GM19240 (cell line): ENCODE results near the gene PPP1R14C.

ENCODE experiments used
- DNase-seq: peaks from one replicate; pipeline ENCODE4 v3.0.0; 2011; ENCODE audit warnings: low spot score; ENCODE audit not compliant: insufficient read length

Gene PPP1R14C

DNA sequence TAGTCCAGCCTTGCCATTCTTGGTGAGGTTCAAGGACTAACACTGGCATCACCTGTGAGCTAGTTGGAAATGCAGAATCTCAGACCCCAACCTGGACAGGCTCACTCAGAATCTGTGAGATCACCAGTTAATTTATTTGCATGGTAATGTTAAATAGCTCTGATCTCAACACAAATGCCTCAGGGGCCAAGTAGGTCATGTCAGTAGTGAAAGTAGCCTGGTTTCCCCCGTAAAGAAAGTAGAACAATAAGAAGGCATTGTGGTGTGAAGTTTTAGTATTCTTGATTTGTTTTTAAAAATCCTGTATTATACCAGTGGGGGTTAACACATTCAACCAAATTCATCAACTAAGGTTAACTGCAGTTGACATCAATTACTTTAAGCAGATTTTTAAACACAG, 105.5 kb downstream of the PPP1R14C start:
- DNase-seq = no peak

DNA sequence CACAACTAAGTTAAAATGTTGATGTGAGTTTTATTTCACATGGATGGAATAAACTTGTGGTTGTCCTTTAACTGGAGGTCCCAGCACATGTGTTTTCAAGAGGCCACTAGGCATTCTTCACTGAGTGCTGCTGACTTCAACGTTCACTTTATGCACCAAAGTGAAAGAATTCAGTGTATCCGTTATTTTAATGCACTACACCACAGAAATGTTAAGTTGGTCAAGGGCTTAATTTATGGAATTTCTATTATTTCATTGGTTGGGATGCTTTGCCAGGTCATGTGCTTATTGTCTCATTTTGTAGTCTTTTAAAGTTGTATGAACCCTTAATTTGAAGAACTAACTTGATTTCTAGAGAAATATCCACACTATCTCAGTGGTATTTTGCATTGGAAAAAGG, 106.4 kb downstream of the PPP1R14C start:
- no peak for DNase-seq

DNA sequence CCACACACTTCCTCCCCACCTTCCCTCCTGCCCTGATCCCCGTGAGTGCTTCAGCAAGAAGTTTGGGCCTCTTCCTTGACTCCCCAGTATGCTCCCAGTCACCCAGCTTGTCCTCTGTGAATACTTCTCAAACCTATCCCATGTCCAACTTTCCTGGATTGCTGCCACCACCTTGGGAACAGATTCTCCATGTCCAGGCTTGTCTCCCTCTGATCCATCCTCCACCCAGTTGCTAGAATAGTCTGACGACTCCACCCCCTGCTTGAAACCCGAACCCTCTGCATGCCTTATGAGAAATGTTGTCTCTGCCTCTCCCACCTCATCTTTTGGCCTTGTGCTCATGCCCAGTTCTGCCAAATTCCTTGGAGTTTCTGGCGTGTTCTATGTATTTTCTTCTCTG, 108.0 kb downstream of the PPP1R14C start:
- DNase-seq = no peak

DNA sequence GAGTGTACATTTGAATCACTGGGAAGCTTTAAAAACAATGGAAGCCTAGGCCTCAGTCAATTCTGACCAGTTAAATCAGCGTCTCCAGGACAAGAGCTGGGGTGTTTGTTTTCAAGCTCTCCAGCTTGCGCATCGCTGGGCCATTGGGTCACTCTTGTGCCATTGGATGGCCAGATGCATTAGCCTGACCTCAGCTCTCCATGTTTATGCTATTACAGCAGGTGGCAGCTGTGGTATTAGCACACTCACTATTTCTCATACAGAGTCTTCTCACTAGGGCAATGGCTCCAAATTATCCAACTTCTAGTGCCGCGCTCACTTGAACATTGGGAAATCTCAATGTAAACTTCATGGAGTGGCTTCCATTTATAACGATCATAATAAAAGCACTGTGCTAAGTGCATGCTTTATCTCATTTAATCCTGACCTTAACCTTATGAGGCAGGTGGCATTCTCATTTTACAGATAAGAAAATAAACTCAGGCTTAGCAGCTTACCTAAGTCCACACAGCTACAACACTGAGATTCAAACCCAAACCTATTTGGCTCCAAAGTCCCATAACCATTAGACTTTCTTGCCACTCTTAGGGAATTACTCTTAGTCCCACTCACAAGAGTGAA, 108.8 kb downstream of the PPP1R14C start:
- no peak for DNase-seq

DNA sequence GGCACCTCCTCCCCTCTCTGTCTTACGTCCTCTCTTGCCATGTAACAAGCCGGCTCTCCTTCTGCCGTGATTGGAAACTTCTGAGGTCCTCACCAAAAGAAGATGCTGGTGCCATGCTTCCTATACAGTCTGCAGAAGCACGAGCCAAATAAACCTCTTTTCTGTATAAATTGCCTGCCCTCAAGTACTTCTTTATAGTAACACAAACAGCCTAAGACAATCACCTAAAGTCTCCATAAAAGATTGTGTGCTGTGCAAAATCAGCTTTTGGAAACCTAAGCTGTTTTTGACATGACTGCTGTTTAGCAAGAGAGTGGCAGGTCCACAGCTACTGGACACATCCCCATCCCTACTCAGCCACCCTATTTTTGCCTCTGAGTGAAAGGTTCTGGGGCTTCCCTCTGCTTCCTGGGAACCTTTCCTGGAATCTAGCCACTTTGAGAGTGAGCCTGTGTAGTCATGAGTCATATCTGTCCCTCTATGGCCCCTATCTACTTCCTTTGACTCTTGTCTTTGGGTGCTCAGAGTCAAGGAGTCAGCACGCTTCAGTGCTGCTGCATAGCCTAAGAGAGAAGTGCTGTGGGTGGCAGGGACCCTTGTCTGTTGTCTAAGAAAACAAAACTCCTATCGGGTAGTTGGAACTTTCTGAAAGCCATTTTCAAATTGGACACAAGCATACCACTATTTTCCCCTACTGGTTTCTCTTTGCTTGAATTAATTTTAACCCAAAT, 110.0 kb downstream of the PPP1R14C start:
- DNase-seq = no peak

DNA sequence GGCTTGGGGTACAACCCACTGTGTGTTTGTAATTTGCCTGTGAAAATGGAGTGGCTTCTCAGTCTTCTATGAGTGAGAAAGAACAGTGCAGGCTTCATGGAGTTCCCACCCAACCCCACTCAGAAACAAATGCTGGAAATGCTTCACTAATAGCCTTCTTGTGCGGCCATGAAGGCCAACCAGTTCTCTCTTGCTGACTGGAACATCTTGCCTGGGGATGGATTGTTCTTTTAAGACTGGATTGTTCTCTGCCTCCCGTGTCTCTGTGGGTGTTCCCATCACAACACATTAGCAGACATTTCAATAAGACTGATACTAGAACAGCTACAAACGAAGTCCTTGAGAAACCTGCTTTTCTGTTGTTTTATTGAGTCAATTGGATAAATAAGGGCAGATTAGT, 110.6 kb downstream of the PPP1R14C start:
- no peak for DNase-seq

DNA sequence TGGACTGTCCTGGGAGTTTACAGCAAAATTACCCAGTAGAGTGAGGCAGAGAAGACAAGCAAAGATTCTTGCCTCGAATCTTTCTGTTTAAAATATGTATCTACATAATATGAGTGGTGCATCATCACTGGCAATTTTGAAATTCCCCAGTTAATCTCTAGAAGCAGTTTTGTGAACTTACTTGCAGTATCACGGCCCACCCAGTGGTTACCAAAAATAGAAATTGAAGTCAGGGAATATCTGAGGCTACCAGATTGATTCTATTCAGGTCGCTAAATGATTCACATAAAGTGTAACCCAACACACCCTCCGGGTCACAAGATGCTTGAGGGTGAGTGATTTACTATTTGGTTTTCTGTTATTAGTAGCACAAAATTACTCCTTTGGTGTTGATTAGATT, 111.9 kb downstream of the PPP1R14C start:
- no peak for DNase-seq

DNA sequence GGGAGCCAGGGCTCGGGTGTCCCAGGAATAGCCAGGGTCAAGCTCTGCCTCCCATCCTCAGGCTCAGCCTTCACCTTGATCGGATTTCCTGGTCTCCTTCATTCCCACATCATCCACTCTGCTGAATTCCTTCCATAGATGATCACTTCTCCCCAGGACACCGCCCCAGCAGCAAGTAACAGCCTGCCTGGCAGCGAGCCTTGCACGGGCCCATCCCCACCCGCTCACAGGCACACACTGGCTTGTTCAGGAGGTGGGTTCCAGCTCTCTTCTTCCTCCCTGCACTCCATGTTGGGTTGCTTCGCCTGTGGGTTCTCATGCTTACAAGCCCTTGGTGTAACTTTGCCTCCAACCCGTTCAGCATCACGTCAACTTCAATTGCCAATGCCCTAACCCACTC, 113.0 kb downstream of the PPP1R14C start:
- DNase-seq = no peak

DNA sequence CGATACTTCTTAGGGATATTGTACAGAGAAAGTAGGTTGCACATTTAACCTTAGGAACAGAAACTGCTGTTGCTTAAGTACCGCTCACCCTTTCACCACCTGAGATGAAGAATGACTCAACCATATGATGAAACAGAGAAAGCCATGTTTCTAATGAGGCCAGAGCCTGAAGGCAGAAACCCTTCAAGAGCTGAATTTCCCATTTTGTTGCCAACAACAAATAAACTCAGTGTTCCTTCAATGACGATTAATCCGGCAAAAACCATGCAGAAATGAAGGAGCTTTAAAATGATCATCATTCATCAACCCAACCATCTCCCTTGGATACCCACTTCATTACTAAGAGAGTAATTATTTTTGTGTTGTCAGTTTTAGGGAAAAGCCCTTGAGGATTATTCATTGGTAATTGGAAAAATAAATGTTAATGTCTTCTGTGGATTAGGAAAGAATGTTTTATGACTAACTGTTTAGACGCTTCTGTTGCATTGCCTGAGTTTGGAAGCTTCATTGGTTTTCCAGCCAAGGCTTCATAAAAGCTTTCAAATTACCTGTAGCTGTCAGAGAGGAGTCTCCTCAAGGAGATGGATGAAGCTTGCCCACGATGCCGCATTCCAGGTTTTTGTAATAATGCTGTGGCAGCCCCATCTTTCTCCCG, 113.9 kb downstream of the PPP1R14C start:
- no peak for DNase-seq

DNA sequence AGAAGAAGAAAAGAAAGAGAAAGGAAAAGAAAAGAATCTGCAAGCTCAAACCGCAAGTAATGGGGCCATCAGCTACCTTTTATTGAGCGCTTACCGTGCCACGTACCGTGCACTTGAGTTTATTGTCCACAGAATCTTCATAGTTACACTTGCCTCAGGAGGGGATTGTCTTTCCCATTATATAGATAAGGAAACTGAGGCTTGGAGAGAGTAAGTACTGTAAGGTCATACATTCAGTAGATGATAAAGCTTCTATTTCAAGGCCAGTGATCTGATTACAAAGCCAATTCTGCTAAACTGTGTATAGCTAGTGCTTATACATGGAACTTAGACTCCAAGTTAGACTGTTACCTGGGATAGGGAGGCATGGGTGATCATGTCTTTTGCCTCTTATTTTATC, 115.5 kb downstream of the PPP1R14C start:
- no peak for DNase-seq

DNA sequence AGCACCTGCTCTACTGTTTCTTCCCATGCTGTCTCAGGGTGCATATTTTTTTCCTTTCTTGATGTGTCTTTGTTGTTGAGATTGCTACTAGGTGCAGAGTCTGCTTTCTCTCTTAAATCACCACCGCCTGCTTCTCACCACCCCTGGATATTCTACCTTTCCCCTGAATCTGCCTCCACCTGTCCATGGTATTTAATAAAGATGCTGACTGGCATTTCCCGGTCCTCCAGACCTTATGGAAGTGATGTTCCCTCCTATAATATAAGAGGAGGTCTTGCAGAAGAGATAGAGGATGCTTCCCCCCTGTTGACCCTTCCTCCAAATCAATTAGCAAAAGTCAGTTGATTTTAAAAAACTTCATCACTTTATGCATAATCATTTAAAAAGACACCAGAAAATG, 118.1 kb downstream of the PPP1R14C start:
- DNase-seq = no peak

DNA sequence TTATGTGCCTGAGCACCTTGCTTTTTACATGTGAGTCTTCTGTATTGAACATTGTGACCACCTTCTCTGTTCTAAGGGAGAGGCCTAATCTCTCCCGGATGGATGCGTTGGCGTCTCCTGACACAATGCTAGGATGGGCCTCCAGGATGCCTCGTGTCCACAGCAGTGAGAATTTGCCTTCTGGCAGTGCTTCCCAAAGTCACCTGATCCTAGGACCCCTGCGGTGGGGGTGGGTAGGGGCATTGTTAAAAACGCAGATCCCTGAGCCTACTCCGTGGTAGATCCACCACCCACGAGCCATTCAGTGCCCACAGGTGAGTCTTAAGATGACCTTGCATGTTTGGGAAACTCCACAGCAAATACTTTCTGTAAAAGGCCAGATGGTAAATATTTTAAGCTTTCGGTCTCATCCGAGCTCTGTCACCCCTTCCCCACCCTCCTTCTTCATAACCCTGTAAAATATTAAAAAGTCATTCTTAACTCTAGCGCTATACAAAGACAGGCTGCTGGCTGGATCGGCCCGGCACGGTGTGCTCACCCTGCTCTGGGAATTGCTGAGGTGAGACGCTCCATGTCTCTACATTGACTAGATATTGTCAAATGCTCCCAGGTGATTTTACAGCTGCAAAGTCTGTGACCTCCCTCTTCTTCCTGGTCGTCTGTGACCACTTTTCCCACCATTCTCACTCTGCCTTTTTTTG, 119.3 kb downstream of the PPP1R14C start:
- DNase-seq = no peak

DNA sequence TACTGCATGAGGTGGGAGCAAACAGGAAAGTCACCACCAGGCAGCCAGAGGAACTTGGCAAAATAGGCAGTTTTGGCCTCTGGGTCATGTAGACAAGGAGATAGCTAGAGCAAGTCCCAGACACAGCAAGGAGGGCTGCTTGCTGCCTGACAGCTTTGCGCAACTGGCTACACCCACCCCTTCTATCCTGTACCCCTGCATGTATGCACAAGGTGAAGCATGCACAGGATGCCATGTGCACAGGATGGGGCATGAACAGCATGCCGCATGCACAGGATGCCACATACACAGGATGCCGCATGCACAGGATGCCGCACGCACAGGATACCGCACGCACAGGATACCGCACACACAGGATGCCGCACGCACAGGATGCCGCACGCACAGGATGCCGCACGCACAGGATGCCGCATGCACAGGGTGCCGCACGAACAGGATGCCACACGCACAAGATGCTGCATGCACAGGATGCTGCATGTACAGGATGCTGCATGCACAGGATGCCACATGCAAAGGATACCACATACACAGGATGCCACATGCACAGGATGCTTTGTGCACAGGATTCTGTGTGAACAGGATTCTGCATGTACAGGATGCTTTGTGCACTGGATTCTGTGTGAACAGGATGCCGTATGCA, 121.0 kb downstream of the PPP1R14C start:
- DNase-seq = no peak

DNA sequence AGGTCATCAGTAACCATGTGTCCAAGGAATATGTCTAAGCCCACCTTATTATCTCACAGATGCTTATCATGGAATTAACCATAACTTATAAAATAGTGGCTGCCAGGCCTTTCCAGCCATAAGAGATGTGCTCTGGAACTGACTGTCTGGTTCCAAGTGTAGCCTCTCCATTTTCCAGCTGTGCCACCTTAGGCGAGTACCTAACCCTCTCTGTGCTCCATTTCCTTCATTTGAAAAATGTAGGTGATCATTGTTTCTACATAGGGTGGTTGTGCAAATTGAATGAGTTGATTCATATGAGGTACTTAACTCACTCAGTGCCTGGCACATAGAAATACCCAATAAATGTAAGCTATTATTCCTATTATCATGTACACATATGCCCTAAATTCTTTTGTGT, 123.5 kb downstream of the PPP1R14C start:
- no peak for DNase-seq

DNA sequence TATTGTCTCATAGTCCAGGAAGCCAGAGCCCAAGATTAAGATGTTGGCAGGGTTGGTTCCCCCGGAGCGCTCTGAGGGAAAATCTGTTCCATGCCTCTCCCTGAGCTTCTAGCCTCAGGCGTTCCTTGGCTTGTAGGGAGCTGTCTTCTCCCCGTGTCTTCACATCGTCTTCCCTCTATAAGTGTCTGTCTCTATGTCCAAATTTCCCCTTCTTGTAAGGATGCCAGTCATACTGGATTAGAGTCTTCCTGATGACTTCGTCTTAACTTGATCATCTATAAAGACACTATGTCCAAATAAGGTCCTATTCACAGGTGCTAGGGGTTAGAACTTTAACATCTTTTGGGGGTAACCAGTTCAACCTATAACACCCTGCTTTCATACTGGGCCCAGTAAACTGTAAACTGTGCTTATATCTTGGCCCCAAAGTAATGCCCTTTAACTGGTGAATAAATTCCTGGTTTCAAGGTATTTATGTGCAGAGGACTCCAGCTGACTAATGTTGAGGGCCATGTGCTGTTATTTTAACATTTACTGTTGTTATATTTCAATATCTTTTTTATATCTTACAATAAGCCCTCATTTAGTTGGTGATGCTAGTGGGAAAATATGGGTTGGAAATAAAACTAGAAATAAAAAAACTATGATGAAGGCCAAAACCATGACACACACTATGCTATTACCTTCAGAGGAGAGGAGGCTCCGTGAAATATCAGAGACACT, 124.3 kb downstream of the PPP1R14C start:
- DNase-seq = no peak

DNA sequence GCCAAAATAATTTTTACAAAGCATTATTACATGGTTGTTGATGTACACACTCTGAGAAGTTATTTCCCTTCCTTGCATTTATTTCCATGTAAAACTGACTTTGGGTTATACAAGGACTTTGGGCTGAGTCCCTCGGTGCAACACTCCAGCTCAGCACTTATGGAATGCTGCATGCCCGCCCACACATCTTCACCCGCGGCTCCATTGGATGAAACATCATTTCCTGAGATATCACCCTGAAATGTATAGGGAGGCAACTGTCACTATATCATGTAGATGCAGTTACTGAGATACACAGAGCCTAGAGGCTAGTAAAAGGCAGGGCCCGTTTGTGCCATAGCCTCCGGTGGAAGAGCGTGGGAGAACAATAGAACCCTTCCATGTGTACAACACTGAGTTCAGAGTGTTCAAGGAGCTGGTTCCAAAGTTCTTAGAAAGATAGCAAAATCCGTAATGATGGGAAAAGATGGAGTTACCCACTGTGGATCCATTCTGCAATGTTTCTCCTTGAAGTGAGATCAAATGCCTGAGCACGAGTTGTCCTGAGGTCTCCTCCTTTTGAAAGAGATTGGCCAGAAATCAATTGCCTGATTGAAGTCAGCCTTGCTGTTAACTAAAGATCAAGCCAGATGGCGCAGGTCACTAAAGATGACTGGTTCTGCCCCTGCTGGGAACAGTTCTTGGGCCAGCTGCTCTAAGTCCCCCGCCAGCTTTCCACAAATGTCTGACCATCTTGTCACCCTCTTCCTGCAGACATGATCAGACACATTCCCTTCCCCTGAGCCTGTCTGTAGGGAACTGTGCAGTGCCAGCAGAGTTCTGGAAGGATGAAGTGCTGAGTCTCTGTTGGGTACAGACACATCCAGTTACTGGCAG, 125.1 kb downstream of the PPP1R14C start:
- no peak for DNase-seq

DNA sequence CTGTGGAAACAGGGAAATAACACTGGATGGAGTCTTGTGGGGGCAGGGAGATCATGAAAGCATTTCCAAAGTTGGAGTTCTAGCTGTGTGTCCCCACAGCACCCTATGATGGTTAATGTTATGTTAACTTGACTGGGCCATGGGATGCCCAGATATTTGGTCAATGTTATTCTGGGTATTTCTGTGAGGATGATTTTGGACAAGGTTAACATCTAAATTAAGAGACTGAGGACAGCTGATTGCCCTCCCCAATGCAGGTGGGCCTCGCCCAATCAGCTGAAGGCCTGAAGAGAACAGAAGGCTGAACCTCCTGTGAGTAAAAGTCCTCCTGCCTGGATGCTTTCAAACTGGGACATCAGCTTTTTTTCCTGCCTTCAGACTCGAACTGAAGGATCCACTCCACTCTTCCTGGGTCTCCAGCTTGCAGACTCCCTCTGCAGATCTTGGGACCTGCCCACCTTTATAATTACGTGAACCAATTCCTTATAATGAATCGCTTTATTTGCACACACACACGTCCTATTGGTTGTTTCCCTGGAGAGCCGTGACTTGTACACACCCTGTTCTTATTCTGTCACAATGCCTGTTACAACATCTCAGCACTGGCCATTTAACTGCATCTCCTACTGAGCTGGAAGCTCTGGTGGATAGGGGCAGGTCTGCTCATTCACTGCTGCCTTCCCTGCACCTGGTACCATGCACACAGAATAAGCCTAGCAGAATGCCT, 126.4 kb downstream of the PPP1R14C start:
- no peak for DNase-seq

DNA sequence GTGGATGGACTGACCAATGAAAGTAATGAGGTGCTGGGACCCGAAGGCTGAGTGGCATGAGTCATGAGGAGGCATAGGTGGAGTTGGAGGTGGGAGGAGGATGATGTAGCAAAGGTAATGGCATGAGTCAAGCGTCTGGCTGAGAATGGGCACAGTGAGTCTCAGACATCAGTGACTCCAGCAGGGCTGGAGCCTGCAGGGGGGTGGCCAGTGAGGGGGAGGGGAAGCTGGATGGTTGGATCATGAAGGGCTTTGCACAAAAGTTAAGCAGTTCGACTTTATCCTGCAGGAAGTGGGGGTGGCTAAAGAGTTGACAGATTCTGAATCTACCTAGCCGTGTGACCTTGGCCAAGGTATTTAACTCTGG, 127.0 kb downstream of the PPP1R14C start:
- DNase-seq = no peak

DNA sequence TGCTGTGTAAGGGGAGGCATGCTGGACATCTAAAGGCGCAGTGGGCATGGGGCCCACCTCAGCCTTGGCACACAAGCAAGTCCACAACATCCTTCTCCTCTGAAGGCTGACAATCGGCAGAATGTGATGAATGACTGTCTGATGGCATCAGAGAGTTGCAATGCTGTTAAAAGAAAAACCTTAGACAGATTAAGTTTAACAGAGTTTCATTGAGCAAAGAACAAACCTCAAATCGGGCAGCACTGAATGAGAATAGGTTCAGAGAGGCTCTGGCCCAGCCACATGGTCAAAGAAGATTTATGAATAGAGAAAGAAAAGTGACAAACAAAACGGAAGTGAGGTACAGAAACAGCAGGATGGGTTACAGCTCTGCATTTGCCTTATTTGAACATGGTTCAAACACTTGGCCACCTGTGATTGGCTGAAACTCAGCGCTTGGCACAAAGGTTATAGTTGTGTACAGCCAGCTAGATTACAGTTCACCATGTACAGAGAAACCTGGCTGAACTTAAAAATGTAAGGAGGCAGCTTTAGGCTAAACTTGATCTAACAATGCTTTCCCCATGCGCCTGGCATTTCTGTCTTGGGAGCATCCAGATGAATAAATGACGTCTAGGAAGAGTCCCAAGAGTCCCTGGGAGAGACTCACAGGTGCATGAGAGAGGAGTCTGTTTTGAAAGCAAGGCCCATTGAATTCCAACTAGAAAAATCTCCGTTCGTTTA, 127.6 kb downstream of the PPP1R14C start:
- DNase-seq = no peak
